Measurements from ENCODE around the gene HIVEP3.

HIVEP3 gene

DNA sequence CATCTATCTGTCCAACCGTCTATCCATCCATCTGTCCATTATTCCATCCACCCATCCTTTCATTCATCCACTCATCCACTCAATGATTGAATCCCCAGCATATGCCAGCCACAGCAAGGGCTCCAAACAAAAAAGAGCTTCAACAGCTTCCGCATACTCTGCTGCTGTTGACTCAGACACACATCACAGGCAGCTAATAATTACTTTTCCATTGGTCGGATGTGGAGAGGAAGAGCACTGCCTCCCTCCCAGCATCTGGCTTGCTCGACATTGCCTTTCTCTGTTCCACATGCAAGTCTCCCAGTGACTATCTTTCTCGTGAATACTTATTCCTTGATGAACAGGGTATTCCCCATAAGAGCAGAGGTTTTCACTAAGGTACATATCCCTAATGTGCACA is 176.5 kb downstream of the HIVEP3 start:
- no peak overlapping the region for H4K8ac ChIP-seq (ENCODE audit: low read depth, low read length)
- H4K91ac ChIP-seq (ENCODE audit: low read depth, low read length, poor library complexity), result no peak overlapping the region
- no peak overlapping the region for H3K4me2 ChIP-seq (ENCODE audit: insufficient read depth, low read length, poor library complexity, severe bottlenecking)
- H3K4me1 ChIP-seq (ENCODE audit: control insufficient read depth in 2 of 2, insufficient read depth in 1 of 2, low read depth in 1 of 2, low read length in 2 of 2), result peaks cover 0 to 2% of the 10 kb centered on the region in 2 donors
- no peak overlapping the region for H2AFZ ChIP-seq (ENCODE audit: low read length)
- H3K14ac ChIP-seq (ENCODE audit: low read length), result no peak overlapping the region
- no peak overlapping the region for H2BK12ac ChIP-seq (ENCODE audit: low read length)
- no peak overlapping the region for H2BK15ac ChIP-seq (ENCODE audit: low read length)
- no peak overlapping the region for H2BK5ac ChIP-seq (ENCODE audit: low read length)
- H3K79me1 ChIP-seq (ENCODE audit: low read depth, low read length), result no peaks in the 10 kb centered on the region
- no peaks in the 10 kb centered on the region for H3K36me3 ChIP-seq (replicated peaks in 1 of 2; ENCODE audit: control insufficient read depth in 2 of 2, insufficient read depth in 2 of 2, low read length in 2 of 2)
- no peak for DNase-seq (ENCODE audit: low spot score)
- H3K27ac ChIP-seq (replicated peaks; ENCODE audit: low read length), result no peak overlapping the region
- H2AK5ac ChIP-seq (ENCODE audit: low read depth, low read length), result no peak overlapping the region
- no peak overlapping the region for H3K4me3 ChIP-seq (ENCODE audit: low read length in 2 of 2)
- H3K23ac ChIP-seq (ENCODE audit: low read depth, low read length, poor library complexity), result no peak overlapping the region
- no CpG with 5 or more reads among the region's 5 CpGs for WGBS, 2 donors (ENCODE audit: extremely low coverage in 2 of 2, insufficient read length in 2 of 2, insufficient replicate concordance in 1 of 2)
- no peak overlapping the region for H2BK120ac ChIP-seq (ENCODE audit: low read depth, low read length)
- no peak overlapping the region for H3K9ac ChIP-seq (ENCODE audit: low read depth, low read length, poor library complexity)
- no peaks in the 10 kb centered on the region for H3K9me3 ChIP-seq (replicated peaks in 1 of 2; ENCODE audit: control insufficient read depth in 2 of 2, insufficient read depth in 1 of 2, low read depth in 1 of 2, low read length in 2 of 2)
- no peaks in the 10 kb centered on the region for H3K27me3 ChIP-seq (ENCODE audit: control insufficient read depth in 3 of 3, insufficient read depth in 3 of 3, low read depth in 1 of 3, low read length in 3 of 3)
- H3K4ac ChIP-seq (ENCODE audit: low read length), result no peak overlapping the region
- no peak overlapping the region for H3K18ac ChIP-seq (ENCODE audit: low read length)

DNA sequence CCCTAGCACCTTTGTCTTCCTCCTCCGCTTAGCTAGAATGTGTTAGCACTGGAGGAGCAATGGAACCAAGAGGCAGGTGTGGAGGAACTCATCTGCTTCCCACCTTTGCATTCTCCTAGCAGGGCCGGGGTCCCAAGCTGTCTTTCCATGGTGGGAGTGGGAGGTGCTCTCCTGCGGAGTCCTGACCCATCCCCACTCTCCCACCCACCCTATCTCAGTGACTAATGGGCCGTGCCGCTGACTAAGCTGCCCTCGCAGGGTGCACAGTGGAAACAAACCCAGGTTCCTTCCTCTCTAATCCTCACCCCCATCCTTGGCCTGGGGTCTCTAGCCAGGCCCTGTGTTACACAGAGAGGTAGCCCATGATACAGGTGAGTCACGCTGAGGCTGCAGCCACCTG is 177.5 kb downstream of the HIVEP3 start:
- Histone ChIP-seq H2BK12ac (ENCODE audit: low read length) (no peak overlapping the region), H3K4me2 (ENCODE audit: insufficient read depth, low read length, poor library complexity, severe bottlenecking) (no peak overlapping the region), H3K27ac (replicated peaks; ENCODE audit: low read length) (no peak overlapping the region), H3K27me3 (ENCODE audit: control insufficient read depth in 3 of 3, insufficient read depth in 3 of 3, low read depth in 1 of 3, low read length in 3 of 3) (no peaks in the 10 kb centered on the region), H3K9me3 (replicated peaks in 1 of 2; ENCODE audit: control insufficient read depth in 2 of 2, insufficient read depth in 1 of 2, low read depth in 1 of 2, low read length in 2 of 2) (no peaks in the 10 kb centered on the region), H3K79me1 (ENCODE audit: low read depth, low read length) (no peaks in the 10 kb centered on the region), H3K4me1 (ENCODE audit: control insufficient read depth in 2 of 2, insufficient read depth in 1 of 2, low read depth in 1 of 2, low read length in 2 of 2) (peaks cover 0 to under 1% of the 10 kb centered on the region in 2 donors), H3K36me3 (replicated peaks in 1 of 2; ENCODE audit: control insufficient read depth in 2 of 2, insufficient read depth in 2 of 2, low read length in 2 of 2) (no peaks in the 10 kb centered on the region), H4K91ac (ENCODE audit: low read depth, low read length, poor library complexity) (no peak overlapping the region), H2AK5ac (ENCODE audit: low read depth, low read length) (no peak overlapping the region), H3K9ac (ENCODE audit: low read depth, low read length, poor library complexity) (no peak overlapping the region), H2AFZ (ENCODE audit: low read length) (no peak overlapping the region), H3K23ac (ENCODE audit: low read depth, low read length, poor library complexity) (no peak overlapping the region), H2BK5ac (ENCODE audit: low read length) (no peak overlapping the region), H3K18ac (ENCODE audit: low read length) (no peak overlapping the region), H2BK120ac (ENCODE audit: low read depth, low read length) (no peak overlapping the region), H4K8ac (ENCODE audit: low read depth, low read length) (no peak overlapping the region), H3K14ac (ENCODE audit: low read length) (no peak overlapping the region), H3K4ac (ENCODE audit: low read length) (no peak overlapping the region), H3K4me3 (ENCODE audit: low read length in 2 of 2) (no peak overlapping the region), H2BK15ac (ENCODE audit: low read length) (no peak overlapping the region)
- DNase-seq (ENCODE audit: low spot score), result no peak
- WGBS, 2 donors (ENCODE audit: extremely low coverage in 2 of 2, insufficient read length in 2 of 2, insufficient replicate concordance in 1 of 2), result no CpG with 5 or more reads among the region's 7 CpGs

DNA sequence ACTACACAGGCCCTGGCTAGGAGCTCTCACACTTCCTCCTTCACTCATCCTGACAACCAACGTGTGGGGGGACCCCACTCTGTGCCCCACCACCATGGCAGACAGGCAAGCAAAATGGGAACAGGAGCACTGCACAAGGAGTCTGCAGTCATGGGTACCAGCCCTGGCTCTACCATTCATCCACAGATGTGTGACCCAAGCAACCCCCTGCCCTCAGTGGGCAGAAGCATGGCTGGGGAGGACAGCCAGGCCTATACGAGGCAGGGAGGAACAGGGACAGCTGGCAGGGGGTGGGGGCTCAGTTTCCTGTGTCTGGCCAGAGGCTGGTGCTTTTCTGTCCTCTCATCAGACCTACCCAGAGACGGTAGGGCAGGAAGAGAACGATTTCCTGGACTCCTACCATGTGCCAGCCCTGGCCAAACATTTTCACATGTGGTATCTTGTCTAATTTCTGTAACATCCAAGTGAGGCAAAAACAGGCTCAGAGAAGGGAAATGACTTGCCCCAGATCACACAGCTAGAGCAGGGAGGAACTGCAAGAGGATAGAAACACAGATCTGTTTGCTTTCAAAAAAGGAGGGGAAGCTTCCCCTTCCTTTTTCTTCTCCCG is 178.0 kb downstream of the HIVEP3 start:
- DNase-seq (ENCODE audit: low spot score), result no peak
- no peak overlapping the region for H3K4ac ChIP-seq (ENCODE audit: low read length)
- no peak overlapping the region for H3K18ac ChIP-seq (ENCODE audit: low read length)
- H3K9me3 ChIP-seq (replicated peaks in 1 of 2; ENCODE audit: control insufficient read depth in 2 of 2, insufficient read depth in 1 of 2, low read depth in 1 of 2, low read length in 2 of 2), result no peaks in the 10 kb centered on the region
- H3K14ac ChIP-seq (ENCODE audit: low read length), result no peak overlapping the region
- H2BK5ac ChIP-seq (ENCODE audit: low read length), result no peak overlapping the region
- no peak overlapping the region for H2BK120ac ChIP-seq (ENCODE audit: low read depth, low read length)
- no peak overlapping the region for H4K91ac ChIP-seq (ENCODE audit: low read depth, low read length, poor library complexity)
- H3K4me3 ChIP-seq (ENCODE audit: low read length in 2 of 2), result peak overlapping the region in 1 of 2 donors; percentile 24
- no peaks in the 10 kb centered on the region for H3K36me3 ChIP-seq (replicated peaks in 1 of 2; ENCODE audit: control insufficient read depth in 2 of 2, insufficient read depth in 2 of 2, low read length in 2 of 2)
- no peak overlapping the region for H3K27ac ChIP-seq (replicated peaks; ENCODE audit: low read length)
- no peaks in the 10 kb centered on the region for H3K27me3 ChIP-seq (ENCODE audit: control insufficient read depth in 3 of 3, insufficient read depth in 3 of 3, low read depth in 1 of 3, low read length in 3 of 3)
- H2AK5ac ChIP-seq (ENCODE audit: low read depth, low read length), result peak overlapping the region; percentile 12
- H3K4me1 ChIP-seq (ENCODE audit: control insufficient read depth in 2 of 2, insufficient read depth in 1 of 2, low read depth in 1 of 2, low read length in 2 of 2), result peaks cover 2 to 5% of the 10 kb centered on the region in 2 donors
- no peaks in the 10 kb centered on the region for H3K79me1 ChIP-seq (ENCODE audit: low read depth, low read length)
- H2BK12ac ChIP-seq (ENCODE audit: low read length), result no peak overlapping the region
- H2AFZ ChIP-seq (ENCODE audit: low read length), result no peak overlapping the region
- no peak overlapping the region for H3K9ac ChIP-seq (ENCODE audit: low read depth, low read length, poor library complexity)
- no peak overlapping the region for H4K8ac ChIP-seq (ENCODE audit: low read depth, low read length)
- H3K23ac ChIP-seq (ENCODE audit: low read depth, low read length, poor library complexity), result peak overlapping the region; percentile 14
- no peak overlapping the region for H3K4me2 ChIP-seq (ENCODE audit: insufficient read depth, low read length, poor library complexity, severe bottlenecking)
- no peak overlapping the region for H2BK15ac ChIP-seq (ENCODE audit: low read length)
- WGBS, 2 donors (ENCODE audit: extremely low coverage in 2 of 2, insufficient read length in 2 of 2, insufficient replicate concordance in 1 of 2), result no CpG with 5 or more reads among the region's 5 CpGs

DNA sequence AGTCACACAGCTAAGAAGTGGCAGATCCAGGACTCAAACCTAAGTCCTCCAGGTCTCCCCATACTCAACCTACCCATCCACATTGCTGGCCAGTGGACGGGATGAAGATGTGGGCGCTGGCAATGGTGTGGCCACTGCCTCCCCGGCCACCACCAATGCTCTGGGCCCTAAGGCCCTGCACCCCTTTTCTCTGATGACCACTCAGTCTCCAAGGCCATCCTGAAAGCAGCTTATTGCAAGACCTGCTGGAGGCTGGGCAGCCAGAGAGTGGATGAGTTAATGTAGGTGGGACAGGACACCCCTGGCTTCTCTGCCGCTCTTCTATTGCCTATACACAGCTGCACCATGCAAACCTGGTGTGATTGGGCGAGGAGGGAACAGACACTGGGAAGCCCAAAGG is 178.7 kb downstream of the HIVEP3 start:
- no peaks in the 10 kb centered on the region for H3K27me3 ChIP-seq (ENCODE audit: control insufficient read depth in 3 of 3, insufficient read depth in 3 of 3, low read depth in 1 of 3, low read length in 3 of 3)
- no peak overlapping the region for H2AFZ ChIP-seq (ENCODE audit: low read length)
- H3K27ac ChIP-seq (replicated peaks; ENCODE audit: low read length), result no peak overlapping the region
- no peak overlapping the region for H2BK120ac ChIP-seq (ENCODE audit: low read depth, low read length)
- H2BK5ac ChIP-seq (ENCODE audit: low read length), result no peak overlapping the region
- H3K4ac ChIP-seq (ENCODE audit: low read length), result no peak overlapping the region
- no peak overlapping the region for H3K18ac ChIP-seq (ENCODE audit: low read length)
- H4K91ac ChIP-seq (ENCODE audit: low read depth, low read length, poor library complexity), result no peak overlapping the region
- H3K9ac ChIP-seq (ENCODE audit: low read depth, low read length, poor library complexity), result no peak overlapping the region
- peaks cover 9 to 11% of the 10 kb centered on the region in 2 donors for H3K4me1 ChIP-seq (ENCODE audit: control insufficient read depth in 2 of 2, insufficient read depth in 1 of 2, low read depth in 1 of 2, low read length in 2 of 2)
- H3K36me3 ChIP-seq (replicated peaks in 1 of 2; ENCODE audit: control insufficient read depth in 2 of 2, insufficient read depth in 2 of 2, low read length in 2 of 2), result no peaks in the 10 kb centered on the region
- H3K4me3 ChIP-seq (ENCODE audit: low read length in 2 of 2), result no peak overlapping the region
- H3K4me2 ChIP-seq (ENCODE audit: insufficient read depth, low read length, poor library complexity, severe bottlenecking), result no peak overlapping the region
- H3K14ac ChIP-seq (ENCODE audit: low read length), result no peak overlapping the region
- H3K9me3 ChIP-seq (replicated peaks in 1 of 2; ENCODE audit: control insufficient read depth in 2 of 2, insufficient read depth in 1 of 2, low read depth in 1 of 2, low read length in 2 of 2), result no peaks in the 10 kb centered on the region
- no peak overlapping the region for H2BK15ac ChIP-seq (ENCODE audit: low read length)
- DNase-seq (ENCODE audit: low spot score), result no peak
- no peak overlapping the region for H4K8ac ChIP-seq (ENCODE audit: low read depth, low read length)
- H3K79me1 ChIP-seq (ENCODE audit: low read depth, low read length), result no peaks in the 10 kb centered on the region
- WGBS, 2 donors (ENCODE audit: extremely low coverage in 2 of 2, insufficient read length in 2 of 2, insufficient replicate concordance in 1 of 2), result no CpG with 5 or more reads among the region's 5 CpGs
- H2BK12ac ChIP-seq (ENCODE audit: low read length), result no peak overlapping the region
- no peak overlapping the region for H2AK5ac ChIP-seq (ENCODE audit: low read depth, low read length)
- H3K23ac ChIP-seq (ENCODE audit: low read depth, low read length, poor library complexity), result no peak overlapping the region
